Measurements from ENCODE around the gene TMEM151B. TPM values are rescaled to one million over a fixed set of nuclear protein-coding genes. Genes with fewer than 3 reads are reported as not detected.

The TMEM151B gene
- total RNA-seq, 4 donors from 2014 or later: 0.27 to 0.69 TPM; not detected in 2

GRCh38 chr6:44258325-44258863, 11.9 kb upstream of the TMEM151B start:
- Histone ChIP-seq H3K27ac (peak overlapping the region in 3 of 4 donors; percentile 87 to 94 (median 92)), H3K9me3 (no peaks in the 10 kb centered on the region), H3K4me3 (no peak overlapping the region), H3K36me3 (peaks cover 0 to 52% of the 10 kb centered on the region in 2 donors), H3K4me1 (peaks cover 2 to 60% (median 25%) of the 10 kb centered on the region in 3 donors), H3K27me3 (no peaks in the 10 kb centered on the region)
- ATAC-seq: no peak
- TF ChIP-seq CTCF (IDR thresholded peaks at IDR 0.05) (no peak), EP300 (IDR thresholded peaks at IDR 0.05) (no peak)
- WGBS, 2 donors (ENCODE audit: low coverage in 1 of 2): 75 to 100% methylated on average over 1 to 7 of the region's 9 CpGs

GRCh38 chr6:44258921-44259320, 11.3 kb upstream of the TMEM151B start:
- no peaks in the 10 kb centered on the region for H3K27me3 ChIP-seq
- H3K4me1 ChIP-seq: peaks cover 2 to 61% (median 31%) of the 10 kb centered on the region in 3 donors
- no peak overlapping the region for H3K27ac ChIP-seq
- WGBS, 2 donors (ENCODE audit: low coverage in 1 of 2): no CpG with 5 or more reads among the region's 3 CpGs
- H3K36me3 ChIP-seq: peaks cover 0 to 47% of the 10 kb centered on the region in 2 donors
- H3K9me3 ChIP-seq: no peaks in the 10 kb centered on the region
- ATAC-seq: no peak
- H3K4me3 ChIP-seq: no peak overlapping the region
- TF ChIP-seq POLR2AphosphoS5 (IDR thresholded peaks at IDR 0.05): no peak
- TF ChIP-seq EP300 (IDR thresholded peaks at IDR 0.05): no peak
- TF ChIP-seq POLR2A (IDR thresholded peaks at IDR 0.05): no peak
- TF ChIP-seq CTCF (IDR thresholded peaks at IDR 0.05): no peak

- peaks cover 0 to 36% of the 10 kb centered on the region in 2 donors for H3K36me3 ChIP-seq
- H3K4me3 ChIP-seq: no peak overlapping the region
- no peaks in the 10 kb centered on the region for H3K27me3 ChIP-seq
- H3K9me3 ChIP-seq: no peaks in the 10 kb centered on the region
- no peak overlapping the region for H3K27ac ChIP-seq
- TF ChIP-seq POLR2AphosphoS5 (IDR thresholded peaks at IDR 0.05): no peak
- TF ChIP-seq CTCF (IDR thresholded peaks at IDR 0.05): no peak
- no peak for TF ChIP-seq EP300 (IDR thresholded peaks at IDR 0.05)
- TF ChIP-seq POLR2A (IDR thresholded peaks at IDR 0.05): no peak
- peaks cover 4 to 61% (median 41%) of the 10 kb centered on the region in 3 donors for H3K4me1 ChIP-seq
- no peak for ATAC-seq
- 100% methylated on average over 1 of the region's 8 CpGs; no CpG with 5 or more reads in 1 of the 2 donors for WGBS, 2 donors (ENCODE audit: low coverage in 1 of 2)
Observed at GRCh38 chr6:44260011-44260410, 10.2 kb upstream of the TMEM151B start.

GRCh38 chr6:44260451-44261297, 9.6 kb upstream of the TMEM151B start:
- TF ChIP-seq CTCF (IDR thresholded peaks at IDR 0.05) (no peak), EP300 (IDR thresholded peaks at IDR 0.05) (no peak), POLR2AphosphoS5 (IDR thresholded peaks at IDR 0.05) (no peak), POLR2A (IDR thresholded peaks at IDR 0.05) (no peak)
- ATAC-seq: no peak
- no peak overlapping the region for H3K4me3 ChIP-seq
- peaks cover 4 to 57% (median 41%) of the 10 kb centered on the region in 3 donors for H3K4me1 ChIP-seq
- no peak overlapping the region for H3K27ac ChIP-seq
- no peaks in the 10 kb centered on the region for H3K27me3 ChIP-seq
- H3K9me3 ChIP-seq: no peaks in the 10 kb centered on the region
- H3K36me3 ChIP-seq: peaks cover 0 to 29% of the 10 kb centered on the region in 2 donors
- WGBS, 2 donors (ENCODE audit: low coverage in 1 of 2): 90% methylated on average over 2 to 5 of the region's 6 CpGs
